ENCODE results near the gene SYTL3.
"Not testable (repeated sequence)": the region's sequence is repeated elsewhere in the genome, so short reads cannot be mapped to it uniquely, and the experiment has no call there.

Gene SYTL3

GRCh38 chr6:158649289-158650143, at the start of gene SYTL3:
TSS of gene SYTL3 (plus strand) at chr6:158650054. CDS start at chr6:158663269, 13,215 bp downstream.
- DNase-seq: no peak

DNA sequence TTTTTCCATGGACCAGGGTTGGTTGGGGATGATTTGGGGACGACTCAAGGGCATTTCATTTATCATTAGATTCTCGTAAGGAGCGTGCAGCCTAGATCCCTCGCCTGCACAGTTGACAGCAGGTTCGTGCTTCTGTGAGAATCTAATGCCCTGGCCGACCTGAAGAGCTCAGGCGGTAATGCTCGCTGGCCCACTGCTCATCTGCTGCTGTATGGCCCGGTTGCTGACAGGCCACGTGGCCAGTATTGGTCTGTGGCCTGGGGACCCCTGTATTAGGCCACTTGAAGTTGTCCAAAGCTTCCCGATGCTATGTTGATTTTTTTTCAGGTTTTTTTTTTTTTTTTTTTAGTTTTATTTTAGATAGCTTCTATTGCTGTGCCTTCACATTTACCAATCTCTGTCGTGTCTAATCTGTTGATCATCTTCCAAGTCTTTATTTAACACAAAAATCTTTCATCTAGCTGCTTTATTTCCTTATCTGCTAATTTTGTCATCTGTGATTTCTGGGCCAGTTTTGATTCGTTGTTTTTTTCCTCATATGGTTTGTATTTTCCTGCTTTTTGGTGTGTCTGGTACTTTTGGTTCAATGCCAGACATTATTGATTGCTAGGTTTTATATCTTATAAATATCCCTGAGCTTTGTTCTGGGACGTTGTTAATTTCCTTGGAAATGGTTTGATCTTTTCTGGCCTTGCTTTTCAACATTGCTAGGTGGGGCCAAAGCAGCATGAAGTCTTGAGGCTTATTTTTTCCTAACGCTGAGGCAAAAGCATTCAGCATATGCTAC, 46.4 kb upstream of the SYTL3 start:
- no peak for DNase-seq

- DNase-seq: no peak
Measured at GRCh38 chr6:158604048-158604406, 45.8 kb upstream of the SYTL3 start.

DNA sequence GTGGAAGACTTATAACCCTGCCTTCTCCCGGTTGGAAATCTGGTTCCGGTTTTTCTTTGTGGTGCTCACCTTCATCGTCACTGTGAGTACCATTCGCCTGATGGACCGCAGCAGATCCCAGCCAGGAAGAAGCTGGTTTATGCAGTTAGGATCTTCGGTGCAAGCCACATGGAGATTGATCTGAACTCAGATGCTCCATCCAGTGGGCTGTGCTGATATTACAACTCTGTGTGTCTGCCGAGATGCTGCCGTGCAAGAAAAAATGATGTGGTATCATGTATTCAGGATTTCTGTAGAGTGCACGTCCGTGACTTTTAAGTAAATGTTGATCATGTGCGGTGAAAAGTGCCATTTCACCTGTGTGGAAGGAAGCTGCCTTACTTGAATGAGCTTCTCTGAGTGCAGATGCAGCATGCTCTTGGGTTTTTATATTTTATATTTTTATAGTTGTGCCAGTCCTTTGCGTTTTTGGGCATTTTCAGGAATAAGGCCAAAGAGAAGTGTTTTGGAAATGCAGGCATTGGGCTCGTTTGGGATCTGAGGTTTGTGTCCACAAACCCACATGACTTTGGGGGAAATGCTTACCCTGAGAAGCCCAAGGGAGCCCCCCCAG, 44.5 kb upstream of the SYTL3 start:
- DNase-seq: peak; percentile 66

- DNase-seq: not testable (repeated sequence)
Measured at GRCh38 chr6:158606011-158606410, 43.8 kb upstream of the SYTL3 start.

- no peak for DNase-seq
Measured at GRCh38 chr6:158606935-158607334, 42.9 kb upstream of the SYTL3 start.

GRCh38 chr6:158607411-158608170, 42.3 kb upstream of the SYTL3 start:
- DNase-seq: no peak

DNA sequence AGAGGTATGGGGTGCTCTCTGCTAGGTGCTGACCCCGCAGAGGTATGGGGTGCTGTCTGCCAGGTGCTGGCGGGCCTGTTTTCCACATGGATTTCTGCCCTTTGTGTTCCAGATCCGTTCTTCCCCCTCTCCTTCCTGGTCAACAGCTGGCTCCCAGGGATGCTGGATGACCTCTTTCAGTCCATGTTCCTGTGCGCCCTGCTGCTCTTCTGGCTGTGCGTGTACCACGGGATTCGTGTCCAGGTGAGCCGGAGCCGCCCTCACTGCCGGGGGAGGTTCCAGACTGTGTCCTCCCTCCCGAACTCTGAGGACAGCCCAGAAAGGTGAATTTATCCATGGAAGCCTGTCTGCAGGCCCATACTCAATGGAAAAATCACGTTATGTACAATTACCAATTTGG, 41.6 kb upstream of the SYTL3 start:
- no peak for DNase-seq

DNA sequence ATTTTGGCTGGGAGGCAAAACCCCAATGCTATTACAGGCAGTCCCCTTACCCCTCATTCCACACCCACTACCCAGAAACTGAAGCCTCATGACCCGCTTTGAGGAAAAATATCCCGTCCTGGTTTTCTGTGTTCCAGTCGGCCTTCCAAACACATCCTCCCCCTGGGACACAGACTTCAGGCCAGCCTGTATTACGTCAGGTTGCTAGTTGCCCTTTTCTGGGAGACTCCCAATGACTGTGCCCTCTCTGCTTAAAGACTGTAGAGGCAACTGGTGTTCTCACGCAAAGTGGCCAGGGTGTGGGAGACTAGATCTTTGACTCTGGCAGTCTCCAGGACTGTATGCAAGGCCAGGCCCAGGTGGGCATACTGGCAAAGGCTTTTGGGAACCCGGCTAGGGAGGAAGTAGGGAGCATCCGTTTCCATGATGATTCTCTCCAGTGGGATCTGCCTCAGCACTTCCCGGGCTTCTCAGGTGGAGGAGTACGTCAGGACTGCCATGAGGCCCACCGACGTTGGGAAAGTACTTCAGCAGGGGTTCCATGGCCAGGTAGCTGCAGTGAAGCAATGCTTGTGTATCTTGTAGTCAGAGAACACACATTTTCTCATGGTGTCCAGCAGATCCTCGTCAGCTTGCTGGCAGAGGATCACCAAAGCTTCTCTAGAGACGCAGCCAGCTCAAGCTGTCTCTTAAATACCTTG, 40.2 kb upstream of the SYTL3 start:
- DNase-seq: no peak

- DNase-seq: no peak
Measured at GRCh38 chr6:158610319-158610968, 39.4 kb upstream of the SYTL3 start.

DNA sequence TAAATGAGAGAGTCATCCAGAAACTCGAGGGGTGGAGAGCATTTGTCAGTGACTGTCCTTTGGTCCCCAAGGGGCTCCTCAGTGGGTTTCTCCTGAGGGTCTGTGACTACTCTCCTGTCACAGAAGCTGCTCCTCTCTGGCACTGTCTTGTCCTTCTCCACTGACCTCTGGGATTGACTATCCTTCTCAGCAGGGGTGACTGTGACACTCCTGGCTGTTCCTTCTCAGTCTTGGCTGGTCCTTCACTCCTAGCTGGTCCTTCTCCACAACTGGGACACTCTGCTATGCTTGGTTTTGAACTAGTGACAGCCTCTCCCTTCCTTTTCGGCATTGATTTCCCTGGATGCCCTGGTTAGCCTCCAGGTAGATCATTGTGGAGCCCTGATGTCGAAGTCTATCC, 38.8 kb upstream of the SYTL3 start:
- no peak for DNase-seq

GRCh38 chr6:158611541-158612370, 38.1 kb upstream of the SYTL3 start:
- DNase-seq: no peak

GRCh38 chr6:158614606-158615005, 35.2 kb upstream of the SYTL3 start:
- DNase-seq: not testable (repeated sequence)

DNA sequence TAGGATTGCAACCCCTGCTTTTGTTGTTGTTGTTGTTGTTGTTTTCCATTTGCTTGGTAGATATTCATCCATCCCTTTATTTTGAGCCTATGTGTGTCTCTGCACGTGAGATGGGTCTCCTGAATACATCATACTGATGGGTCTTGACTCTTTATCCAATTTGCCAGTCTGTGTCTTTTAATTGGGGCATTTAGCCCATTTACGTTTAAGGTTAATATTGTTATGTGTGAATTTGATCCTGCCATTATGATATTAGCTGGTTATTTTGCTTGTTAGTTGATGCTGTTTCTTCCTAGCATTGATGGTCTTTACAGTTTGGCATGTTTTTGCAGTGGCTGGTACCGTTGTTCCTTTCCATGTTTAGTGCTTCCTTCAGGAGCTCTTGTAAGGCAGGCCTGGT, 31.6 kb upstream of the SYTL3 start:
- not testable (repeated sequence) for DNase-seq

- DNase-seq: no peak
Measured at GRCh38 chr6:158619922-158620801, 29.7 kb upstream of the SYTL3 start.

DNA sequence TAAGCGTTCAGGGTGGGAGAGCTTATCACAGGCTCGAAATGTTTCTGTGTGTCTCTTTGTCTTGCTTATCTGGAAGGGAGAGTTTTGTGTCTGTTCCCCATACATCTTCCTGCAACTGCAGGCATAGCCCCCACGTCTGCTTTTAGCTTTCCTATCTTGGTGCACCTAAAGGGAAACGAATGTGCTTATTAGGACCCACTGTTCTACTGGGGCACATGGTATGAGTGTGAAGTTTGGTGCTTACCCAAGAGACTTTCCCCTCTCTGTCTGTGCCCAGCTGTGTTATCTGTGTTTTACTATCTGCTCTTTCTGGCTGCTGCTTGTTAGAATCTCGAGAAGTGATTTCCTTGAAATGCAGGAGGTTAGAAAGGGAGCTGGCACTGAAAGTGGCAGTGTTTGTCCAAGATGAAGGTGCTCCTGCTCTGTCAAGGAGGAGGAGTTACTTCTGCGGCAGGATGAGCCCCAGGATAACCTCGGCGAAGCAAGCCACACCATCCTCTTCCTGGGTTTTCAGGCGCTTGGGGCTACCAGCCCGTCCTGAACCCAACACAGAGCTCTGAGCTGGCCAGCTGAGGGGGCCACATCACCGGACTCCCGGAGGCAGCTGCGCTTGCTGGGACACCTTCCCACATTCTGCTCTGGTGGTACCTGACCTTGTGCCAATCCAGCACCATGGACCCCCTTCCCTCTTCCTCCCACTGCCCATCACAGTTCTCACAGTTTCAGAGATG, 28.7 kb upstream of the SYTL3 start:
- DNase-seq: no peak

- DNase-seq: no peak
Measured at GRCh38 chr6:158621694-158622544, 27.9 kb upstream of the SYTL3 start.
